ENCODE results near the gene SLC8A2. TPM values are rescaled to one million over a fixed set of nuclear protein-coding genes. Genes with fewer than 3 reads are reported as not detected.

SLC8A2 gene
- total RNA-seq, 4 donors from 2014 or later: 6.2 to 18.7 (median 10.4) TPM

- no peak overlapping the region for H3K27ac ChIP-seq (replicated peaks in 1 of 4)
- H3K27me3 ChIP-seq: no peaks in the 10 kb centered on the region
- 85% methylated on average over 4 of the region's 7 CpGs for WGBS
- intact Hi-C loops (cut with DNase I): no loop called here
- no peaks in the 10 kb centered on the region for H3K9me3 ChIP-seq
- no peak for TF ChIP-seq POLR2AphosphoS5 (IDR thresholded peaks at IDR 0.05)
- TF ChIP-seq EP300 (IDR thresholded peaks at IDR 0.05): no peak
- TF ChIP-seq POLR2A (IDR thresholded peaks at IDR 0.05; ENCODE audit: low read depth): no peak
- no peak for TF ChIP-seq CTCF (IDR thresholded peaks at IDR 0.05)
- no peak overlapping the region for H3K4me3 ChIP-seq
- peaks cover under 1 to 35% (median 13%) of the 10 kb centered on the region in 4 donors for H3K4me1 ChIP-seq
- DNase-seq (ENCODE audit: extremely low spot score): no peak
- H3K36me3 ChIP-seq: peaks cover 42 to 98% (median 93%) of the 10 kb centered on the region in 4 donors
These were observed 27.7 kb upstream of the SLC8A2 start for GRCh38 chr19:47499371-47499770.

- Histone ChIP-seq H3K27me3 (no peaks in the 10 kb centered on the region), H3K9me3 (no peaks in the 10 kb centered on the region), H3K27ac (replicated peaks in 1 of 4) (no peak overlapping the region), H3K4me3 (no peak overlapping the region), H3K4me1 (peaks cover 7 to 35% (median 14%) of the 10 kb centered on the region in 4 donors), H3K36me3 (peaks cover 36 to 98% (median 90%) of the 10 kb centered on the region in 4 donors)
- no peak for DNase-seq (ENCODE audit: extremely low spot score)
- TF ChIP-seq POLR2A (IDR thresholded peaks at IDR 0.05; ENCODE audit: low read depth): no peak
- no peak for TF ChIP-seq POLR2AphosphoS5 (IDR thresholded peaks at IDR 0.05)
- TF ChIP-seq EP300 (IDR thresholded peaks at IDR 0.05): no peak
- no peak for TF ChIP-seq CTCF (IDR thresholded peaks at IDR 0.05)
- WGBS: 98% methylated on average over 4 of the region's 5 CpGs
- intact Hi-C loops (cut with DNase I): no loop called here
These were observed 26.9 kb upstream of the SLC8A2 start for GRCh38 chr19:47498561-47498960.

GRCh38 chr19:47497821-47498520 lies 26.3 kb upstream of the SLC8A2 start:
- peaks cover 7 to 35% (median 13%) of the 10 kb centered on the region in 4 donors for H3K4me1 ChIP-seq
- 90% methylated on average over 3 of the region's 14 CpGs for WGBS
- H3K9me3 ChIP-seq: no peaks in the 10 kb centered on the region
- TF ChIP-seq EP300 (IDR thresholded peaks at IDR 0.05): no peak
- TF ChIP-seq POLR2A (IDR thresholded peaks at IDR 0.05; ENCODE audit: low read depth): no peak
- no peak for TF ChIP-seq CTCF (IDR thresholded peaks at IDR 0.05)
- no peak for TF ChIP-seq POLR2AphosphoS5 (IDR thresholded peaks at IDR 0.05)
- no peaks in the 10 kb centered on the region for H3K27me3 ChIP-seq
- H3K27ac ChIP-seq (replicated peaks in 1 of 4): no peak overlapping the region
- no peak overlapping the region for H3K4me3 ChIP-seq
- DNase-seq (ENCODE audit: extremely low spot score): no peak
- H3K36me3 ChIP-seq: peaks cover 33 to 98% (median 90%) of the 10 kb centered on the region in 4 donors
- intact Hi-C loops (cut with DNase I): no loop called here

- Histone ChIP-seq H3K4me1 (peaks cover 7 to 35% (median 13%) of the 10 kb centered on the region in 4 donors), H3K4me3 (no peak overlapping the region), H3K36me3 (peaks cover 33 to 99% (median 91%) of the 10 kb centered on the region in 4 donors), H3K27me3 (no peaks in the 10 kb centered on the region), H3K27ac (replicated peaks in 1 of 4) (no peak overlapping the region), H3K9me3 (no peaks in the 10 kb centered on the region)
- intact Hi-C loops (cut with DNase I): no loop called here
- TF ChIP-seq EP300 (IDR thresholded peaks at IDR 0.05) (no peak), POLR2AphosphoS5 (IDR thresholded peaks at IDR 0.05) (no peak), CTCF (IDR thresholded peaks at IDR 0.05) (no peak), POLR2A (IDR thresholded peaks at IDR 0.05; ENCODE audit: low read depth) (no peak)
- no peak for DNase-seq (ENCODE audit: extremely low spot score)
- 75% methylated on average over 10 of the region's 23 CpGs for WGBS
These were observed 25.5 kb upstream of the SLC8A2 start for GRCh38 chr19:47497050-47497766.
